Kidney (tissue), 14 donors: ENCODE measurements around the gene CUL7. TPM values are rescaled to one million over a fixed set of nuclear protein-coding genes. Genes with fewer than 3 reads are reported as not detected.

Source experiments
- DNase-seq, 5 donors: peaks; one replicate each; pipeline ENCODE4 v3.0.0-alpha.2; 2013 to 2020
- FAIRE-seq: peaks from 2 replicates; lab custom pipeline; 2012; peaks lifted over from hg19 to GRCh38; lab: Jason Lieb, UNC
- H3K27ac ChIP-seq, 2 donors: one replicate each; pipeline ENCODE4 v1.7.0; 2013; ENCODE audit warnings: low read depth in 2 of 2, low read length in 2 of 2, inconsistent platforms in 1 of 2
- H3K27me3 ChIP-seq: one replicate; pipeline ENCODE4 v1.7.1; 2013; ENCODE audit warnings: low read length, inconsistent platforms; ENCODE audit not compliant: control insufficient read depth, insufficient read depth
- H3K36me3 ChIP-seq, 3 donors: one replicate each; pipeline versions ENCODE4 v1.7.0 to v1.7.1; 2013; ENCODE audit warnings: low read length in 3 of 3, control low read depth in 1 of 3, inconsistent platforms in 1 of 3; ENCODE audit not compliant: insufficient read depth in 3 of 3, control insufficient read depth in 2 of 3
- H3K4me1 ChIP-seq, 3 donors: one replicate each; pipeline versions ENCODE4 v1.7.0 to v1.7.1; 2013; ENCODE audit warnings: low read length in 3 of 3, inconsistent platforms in 1 of 3, low read depth in 1 of 3; ENCODE audit not compliant: control insufficient read depth in 2 of 3, insufficient read depth in 2 of 3
- H3K4me3 ChIP-seq, 3 donors: one replicate each; pipeline versions ENCODE4 v1.7.0 to v1.8.1; 2013; ENCODE audit warnings: low read length in 3 of 3, control low read depth in 1 of 3, inconsistent platforms in 1 of 3
- H3K9ac ChIP-seq, 3 donors: one replicate each; pipeline versions ENCODE4 v1.7.0 to v1.7.1; 2013; ENCODE audit warnings: low read length in 3 of 3, control low read depth in 1 of 3, inconsistent platforms in 1 of 3
- H3K9me3 ChIP-seq, 3 donors: one replicate each; pipeline versions ENCODE4 v1.7.0 to v1.7.1; 2013; ENCODE audit warnings: low read length in 3 of 3, control low read depth in 1 of 3, inconsistent platforms in 1 of 3; ENCODE audit not compliant: control insufficient read depth in 2 of 3, insufficient read depth in 1 of 3
- intact Hi-C: fragments of 100-400 bp; cut with DNase I; formaldehyde crosslinking; loops from one replicate; pipeline ENCODE4 v1.11.1; 2022
- polyA plus RNA-seq: library from polyadenylated mRNA; stranded (reverse); fragments of 350-450 nt; fragmentation: Illumina TruSeq; extraction: RNeasy Lipid Tissue Mini Kit (QIAGEN cat#74804); gene quantifications from one replicate; pipeline ENCODE4 v1.2.3, GENCODE V29; 2014; ENCODE audit warnings: low read depth, low replicate concordance; ENCODE audit not compliant: insufficient read depth
- total RNA-seq: library from RNA; stranded (reverse); fragmentation: NEBNext Ultra II Directional; extraction: Animal tissue kit (Norgen Biotek cat#: 25700); gene quantifications from one replicate; pipeline ENCODE4 v1.2.1, GENCODE V29; 2021
- TF ChIP-seq, protein P1 (sequence below): IDR thresholded peaks from 3 replicates; pipeline ENCODE4 v1.5.1; 2012; ENCODE audit warnings: mild to moderate bottlenecking, moderate library complexity, borderline replicate concordance; ENCODE audit not compliant: insufficient read depth; ENCODE audit errors: extremely low read depth
- donor health status: control.
- donor health status: control.
- donor health status: control.
- donor health status: control.
- donor health status: control.
- donor health status: DM: yes; HTN: yes; CAD: no.
- donor health status: Normal renal cell carcinoma (clear cell type).

CUL7 gene
- total and polyA plus RNA-seq, 2 donors from 2014 or later = 10.1 to 24.5 TPM

DNA sequence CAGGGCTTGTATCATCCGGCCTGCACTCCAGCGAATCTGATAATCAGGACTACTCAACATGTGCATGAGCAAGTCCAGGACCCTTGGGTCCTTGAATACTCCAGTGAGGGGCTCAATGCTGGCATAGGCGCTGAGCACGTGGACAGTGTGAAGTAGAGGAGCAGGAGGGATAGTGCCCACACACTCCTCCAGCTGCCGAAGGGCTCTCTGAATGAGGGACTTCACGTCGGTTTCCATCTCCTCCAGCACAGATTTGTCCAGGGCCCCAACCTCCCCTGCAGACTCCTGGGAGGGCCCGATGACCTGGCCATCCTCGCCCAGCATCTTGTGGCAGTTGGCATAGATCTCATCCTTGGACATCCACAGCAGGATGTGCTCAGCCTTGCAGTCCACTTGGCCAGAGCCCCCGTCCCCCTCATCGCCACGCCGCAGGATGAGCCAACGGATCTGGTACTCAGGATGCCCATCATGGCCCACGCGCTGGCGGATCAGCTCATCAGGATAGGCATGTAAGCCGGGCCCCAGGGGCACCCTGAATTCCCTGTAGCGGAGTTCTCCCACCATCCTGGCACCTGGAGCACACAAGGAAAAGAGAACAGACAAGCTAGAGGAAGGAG lies 1.3 kb downstream of the CUL7 start:
- intact Hi-C loops = no loop called here
- Histone ChIP-seq H3K36me3 (peaks cover 10 to 19% (median 14%) of the 10 kb centered on the region in 3 donors), H3K27ac (no peak overlapping the region), H3K9me3 (no peaks in the 10 kb centered on the region), H3K4me1 (peaks cover 0 to 15% (median 3%) of the 10 kb centered on the region in 3 donors), H3K27me3 (no peaks in the 10 kb centered on the region), H3K9ac (no peak overlapping the region), H3K4me3 (no peak overlapping the region)
- no peak for FAIRE-seq
- DNase-seq = peak in 1 of 5 donors; percentile 73
- TF ChIP-seq, protein P1, sequence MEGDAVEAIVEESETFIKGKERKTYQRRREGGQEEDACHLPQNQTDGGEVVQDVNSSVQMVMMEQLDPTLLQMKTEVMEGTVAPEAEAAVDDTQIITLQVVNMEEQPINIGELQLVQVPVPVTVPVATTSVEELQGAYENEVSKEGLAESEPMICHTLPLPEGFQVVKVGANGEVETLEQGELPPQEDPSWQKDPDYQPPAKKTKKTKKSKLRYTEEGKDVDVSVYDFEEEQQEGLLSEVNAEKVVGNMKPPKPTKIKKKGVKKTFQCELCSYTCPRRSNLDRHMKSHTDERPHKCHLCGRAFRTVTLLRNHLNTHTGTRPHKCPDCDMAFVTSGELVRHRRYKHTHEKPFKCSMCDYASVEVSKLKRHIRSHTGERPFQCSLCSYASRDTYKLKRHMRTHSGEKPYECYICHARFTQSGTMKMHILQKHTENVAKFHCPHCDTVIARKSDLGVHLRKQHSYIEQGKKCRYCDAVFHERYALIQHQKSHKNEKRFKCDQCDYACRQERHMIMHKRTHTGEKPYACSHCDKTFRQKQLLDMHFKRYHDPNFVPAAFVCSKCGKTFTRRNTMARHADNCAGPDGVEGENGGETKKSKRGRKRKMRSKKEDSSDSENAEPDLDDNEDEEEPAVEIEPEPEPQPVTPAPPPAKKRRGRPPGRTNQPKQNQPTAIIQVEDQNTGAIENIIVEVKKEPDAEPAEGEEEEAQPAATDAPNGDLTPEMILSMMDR = no peak

DNA sequence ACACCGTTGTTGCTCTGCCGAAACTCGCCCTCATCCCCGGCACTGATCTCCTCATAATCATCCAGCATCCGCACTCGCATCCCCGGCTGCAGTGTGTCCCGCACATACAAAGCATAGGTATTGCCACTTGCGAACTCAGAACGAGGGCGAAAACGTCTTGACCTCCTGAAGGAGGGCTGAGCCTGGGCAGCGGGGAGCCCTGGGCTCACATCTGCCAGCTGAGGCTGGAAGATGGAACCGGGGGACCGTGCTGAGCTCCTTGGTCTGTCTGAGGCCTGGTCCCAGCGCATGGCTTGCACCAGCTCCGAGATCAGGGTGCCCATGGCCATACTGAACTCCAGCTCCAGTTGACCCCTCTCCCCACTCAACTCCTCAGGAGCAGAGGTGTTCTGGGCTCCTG lies 2.7 kb downstream of the CUL7 start:
- intact Hi-C loops = no loop called here
- Histone ChIP-seq H3K9me3 (no peaks in the 10 kb centered on the region), H3K36me3 (peaks cover 10 to 24% (median 20%) of the 10 kb centered on the region in 3 donors), H3K27me3 (no peaks in the 10 kb centered on the region), H3K4me1 (peaks cover 0 to 15% (median 3%) of the 10 kb centered on the region in 3 donors), H3K27ac (no peak overlapping the region), H3K4me3 (no peak overlapping the region), H3K9ac (no peak overlapping the region)
- DNase-seq (peak in 1 of 5 donors; percentile 65), FAIRE-seq (no peak)
- TF ChIP-seq, protein P1 = no peak

DNA sequence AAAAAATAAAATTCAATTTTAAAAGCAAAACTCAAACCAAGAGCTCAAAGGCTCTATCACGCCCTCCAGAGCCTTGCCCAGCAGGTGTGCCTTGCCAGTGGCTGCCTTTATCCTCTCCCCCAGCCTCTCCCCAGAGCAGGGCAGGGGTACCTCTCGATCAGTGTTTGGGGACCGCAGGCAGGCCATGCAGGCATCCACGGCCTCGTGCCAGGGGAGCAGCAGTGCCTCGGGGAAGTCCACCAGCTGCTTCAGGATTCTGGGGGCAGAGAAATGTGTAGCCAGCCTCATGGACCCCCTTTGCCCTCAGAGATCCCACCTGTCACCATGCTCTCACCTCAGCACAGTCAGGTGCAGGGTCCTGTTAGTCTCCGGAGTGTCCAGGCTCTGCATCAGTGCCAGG lies 5.7 kb downstream of the CUL7 start:
- TF ChIP-seq, protein P1 = no peak
- Histone ChIP-seq H3K27ac (no peak overlapping the region), H3K36me3 (peaks cover 10 to 25% (median 21%) of the 10 kb centered on the region in 3 donors), H3K9me3 (no peaks in the 10 kb centered on the region), H3K4me1 (peaks cover 0 to 10% (median 0%) of the 10 kb centered on the region in 3 donors), H3K4me3 (no peak overlapping the region), H3K9ac (no peak overlapping the region), H3K27me3 (no peaks in the 10 kb centered on the region)
- DNase-seq = no peak
- FAIRE-seq = no peak
- intact Hi-C loops = no loop called here
